Ovary (tissue), 3 donors: ENCODE measurements around the gene GALNT17.

Experiments used
- CTCF ChIP-seq, 3 donors: fragments of 450-650 bp in 2 of 3; fragments of 200-600 bp in 1 of 3; IDR thresholded peaks; one replicate each; pipeline versions ENCODE4 v1.5.1 to v1.8.0; 2016 to 2022; ENCODE audit warnings: antibody characterized with exemption in 3 of 3, mild to moderate bottlenecking in 1 of 3
- EP300 ChIP-seq: sonication (generic); formaldehyde crosslinking; IDR thresholded peaks from one replicate; pipeline ENCODE4 v1.6.1; 2017; ENCODE audit warnings: antibody characterized with exemption
- POLR2A ChIP-seq: fragments of 450-650 bp; IDR thresholded peaks from one replicate; pipeline ENCODE4 v1.6.1; 2017; ENCODE audit warnings: antibody characterized with exemption, mild to moderate bottlenecking, moderate library complexity
- donor health status: DM: no; HTN: no; CAD: no.

- TF ChIP-seq CTCF (IDR thresholded peaks at IDR 0.05): no peak
- no peak for TF ChIP-seq EP300
- no peak for TF ChIP-seq POLR2A
Measured at GRCh38 chr7:71171476-71171875, 39.5 kb downstream of the GALNT17 start.
